ENCODE data around the gene FAM200A.
"Not testable (repeated sequence)": the region's sequence is repeated elsewhere in the genome, so short reads cannot be mapped to it uniquely, and the experiment has no call there.

Gene FAM200A

GRCh38 chr7:99557196-99557607 is 5.3 kb upstream of the FAM200A start:
- Histone ChIP-seq H3K27me3 (ENCODE audit: insufficient read depth, poor library complexity, severe bottlenecking) (no peaks in the 10 kb centered on the region), H3K4me3 (ENCODE audit: severe bottlenecking) (peak overlapping the region; percentile 89), H3K36me3 (ENCODE audit: low read depth) (peaks cover 39% of the 10 kb centered on the region), H3K27ac (ENCODE audit: poor library complexity, severe bottlenecking) (peak overlapping the region; percentile 92), H3K4me1 (ENCODE audit: insufficient read depth, poor library complexity, severe bottlenecking) (peaks cover 25% of the 10 kb centered on the region), H3K9me3 (ENCODE audit: severe bottlenecking) (no peaks in the 10 kb centered on the region)
- DNase-seq (ENCODE audit: low spot score) (no peak), ATAC-seq (ENCODE audit: low read depth) (no peak)
- TF ChIP-seq CTCF (IDR thresholded peaks at IDR 0.05; ENCODE audit: poor library complexity, severe bottlenecking), result no peak

DNA sequence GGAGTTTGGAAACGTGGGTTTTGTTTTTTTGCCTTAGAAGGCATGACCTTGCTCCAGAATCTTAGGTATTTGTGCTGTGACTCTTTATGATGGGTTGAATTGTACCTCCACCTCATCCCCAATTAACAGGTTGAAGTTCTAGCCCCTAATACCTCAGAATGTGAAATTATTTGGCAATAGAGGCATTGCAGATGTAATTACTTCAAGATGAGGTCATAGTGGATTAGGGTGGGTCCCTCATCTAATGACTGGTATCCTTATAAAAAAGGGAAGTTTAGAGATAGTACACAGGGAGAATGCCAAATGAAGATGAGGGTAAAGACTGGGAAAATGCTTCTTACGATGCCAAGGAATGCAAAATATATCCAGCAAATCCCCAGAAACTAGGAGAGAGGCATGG is 3.0 kb upstream of the FAM200A start:
- TF ChIP-seq CTCF (IDR thresholded peaks at IDR 0.05; ENCODE audit: poor library complexity, severe bottlenecking), result no peak
- H3K27me3 ChIP-seq (ENCODE audit: insufficient read depth, poor library complexity, severe bottlenecking), result no peaks in the 10 kb centered on the region
- ATAC-seq (ENCODE audit: low read depth), result no peak
- peaks cover 21% of the 10 kb centered on the region for H3K36me3 ChIP-seq (ENCODE audit: low read depth)
- H3K9me3 ChIP-seq (ENCODE audit: severe bottlenecking), result no peaks in the 10 kb centered on the region
- no peak overlapping the region for H3K4me3 ChIP-seq (ENCODE audit: severe bottlenecking)
- no peak overlapping the region for H3K27ac ChIP-seq (ENCODE audit: poor library complexity, severe bottlenecking)
- DNase-seq (ENCODE audit: low spot score), result no peak
- peaks cover 3% of the 10 kb centered on the region for H3K4me1 ChIP-seq (ENCODE audit: insufficient read depth, poor library complexity, severe bottlenecking)

DNA sequence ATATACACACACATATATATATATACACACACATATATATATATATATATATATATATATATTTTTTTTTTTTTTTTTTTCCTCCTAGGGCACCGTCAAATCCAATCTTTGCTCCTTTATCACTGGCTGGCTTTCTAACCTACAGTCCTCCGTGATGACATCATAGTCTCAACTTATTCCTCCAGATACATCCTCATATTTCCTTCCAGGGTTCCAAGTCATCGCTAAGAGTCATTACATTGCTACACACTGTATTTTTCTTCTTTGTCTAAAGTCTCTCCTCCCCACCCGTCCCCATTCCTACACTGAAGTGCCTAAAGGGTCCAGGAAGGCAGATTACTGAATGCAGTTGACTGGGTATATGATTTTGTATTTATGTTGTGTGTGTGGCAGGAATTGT is 1.1 kb upstream of the FAM200A start:
- Histone ChIP-seq H3K4me1 (ENCODE audit: insufficient read depth, poor library complexity, severe bottlenecking) (peaks cover 3% of the 10 kb centered on the region), H3K27ac (ENCODE audit: poor library complexity, severe bottlenecking) (no peak overlapping the region), H3K4me3 (ENCODE audit: severe bottlenecking) (no peak overlapping the region), H3K9me3 (ENCODE audit: severe bottlenecking) (no peaks in the 10 kb centered on the region), H3K36me3 (ENCODE audit: low read depth) (peaks cover 30% of the 10 kb centered on the region), H3K27me3 (ENCODE audit: insufficient read depth, poor library complexity, severe bottlenecking) (no peaks in the 10 kb centered on the region)
- no peak for ATAC-seq (ENCODE audit: low read depth)
- no peak for TF ChIP-seq CTCF (IDR thresholded peaks at IDR 0.05; ENCODE audit: poor library complexity, severe bottlenecking)
- DNase-seq (ENCODE audit: low spot score), result no peak

GRCh38 chr7:99551334-99551733 is 580 bp downstream of the FAM200A start:
- no peak for TF ChIP-seq CTCF (IDR thresholded peaks at IDR 0.05; ENCODE audit: poor library complexity, severe bottlenecking)
- H3K27me3 ChIP-seq (ENCODE audit: insufficient read depth, poor library complexity, severe bottlenecking), result no peaks in the 10 kb centered on the region
- H3K9me3 ChIP-seq (ENCODE audit: severe bottlenecking), result no peaks in the 10 kb centered on the region
- H3K4me1 ChIP-seq (ENCODE audit: insufficient read depth, poor library complexity, severe bottlenecking), result peaks cover 3% of the 10 kb centered on the region
- DNase-seq (ENCODE audit: low spot score) (no peak), ATAC-seq (ENCODE audit: low read depth) (0 out of 3 replicates have a peak, but pooled peaks have one; percentile 17)
- H3K36me3 ChIP-seq (ENCODE audit: low read depth), result peaks cover 36% of the 10 kb centered on the region
- peak overlapping the region; percentile 31 for H3K27ac ChIP-seq (ENCODE audit: poor library complexity, severe bottlenecking)
- peak overlapping the region; percentile 62 for H3K4me3 ChIP-seq (ENCODE audit: severe bottlenecking)

DNA sequence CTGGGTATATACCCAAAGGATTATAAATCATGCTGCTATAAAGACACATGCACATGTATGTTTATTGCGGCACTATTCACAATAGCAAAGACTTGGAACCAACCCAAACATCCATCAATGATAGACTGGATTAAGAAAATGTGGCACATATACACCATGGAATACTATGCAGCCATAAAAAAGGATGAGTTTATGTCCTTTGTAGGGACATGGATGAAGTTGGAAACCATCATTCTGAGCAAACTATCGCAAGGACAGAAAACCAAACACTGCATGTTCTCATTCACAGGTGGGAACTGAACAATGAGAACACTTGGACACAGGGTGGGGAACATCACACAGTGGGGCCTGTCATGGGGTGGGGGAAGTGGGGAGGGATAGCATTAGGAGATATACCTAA is 2.4 kb downstream of the FAM200A start:
- not testable (repeated sequence) for H3K4me1 ChIP-seq (ENCODE audit: insufficient read depth, poor library complexity, severe bottlenecking); ATAC-seq (ENCODE audit: low read depth); H3K9me3 ChIP-seq (ENCODE audit: severe bottlenecking); H3K4me3 ChIP-seq (ENCODE audit: severe bottlenecking); H3K27ac ChIP-seq (ENCODE audit: poor library complexity, severe bottlenecking); DNase-seq (ENCODE audit: low spot score); H3K27me3 ChIP-seq (ENCODE audit: insufficient read depth, poor library complexity, severe bottlenecking)
- peaks cover 31% of the 10 kb centered on the region for H3K36me3 ChIP-seq (ENCODE audit: low read depth)

DNA sequence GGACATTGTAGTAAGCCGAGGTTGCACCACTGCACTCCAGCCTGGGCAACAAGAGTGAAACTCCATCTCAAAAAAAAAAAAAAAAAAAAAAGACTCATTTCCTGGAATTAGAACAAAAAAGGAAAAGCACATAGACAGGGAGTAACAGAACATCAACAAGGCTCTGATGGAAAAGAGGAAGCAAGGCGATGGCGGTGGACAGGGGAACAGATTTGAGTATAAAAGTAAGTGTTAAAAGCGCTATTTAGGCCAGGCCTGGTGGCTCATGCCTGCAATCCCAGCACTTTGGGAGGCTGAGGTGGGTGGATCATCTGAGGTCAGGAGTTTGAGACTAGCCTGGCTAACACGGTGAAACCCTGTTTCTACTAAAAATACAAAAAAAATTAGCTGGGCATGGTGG is 6.6 kb downstream of the FAM200A start:
- H3K9me3 ChIP-seq (ENCODE audit: severe bottlenecking); H3K4me3 ChIP-seq (ENCODE audit: severe bottlenecking); DNase-seq (ENCODE audit: low spot score); H3K27ac ChIP-seq (ENCODE audit: poor library complexity, severe bottlenecking); H3K4me1 ChIP-seq (ENCODE audit: insufficient read depth, poor library complexity, severe bottlenecking); H3K27me3 ChIP-seq (ENCODE audit: insufficient read depth, poor library complexity, severe bottlenecking); ATAC-seq (ENCODE audit: low read depth): not testable (repeated sequence)
- peaks cover 30% of the 10 kb centered on the region for H3K36me3 ChIP-seq (ENCODE audit: low read depth)
